ENCODE measurements around the gene FOXO6.

Gene FOXO6

GRCh38 chr1:41358131-41359021, 2.9 kb upstream of the FOXO6 start:
- TF ChIP-seq POLR2AphosphoS5 (IDR thresholded peaks at IDR 0.05; ENCODE audit: low read depth, low read length) = no peak
- TF ChIP-seq PAX5 (IDR thresholded peaks at IDR 0.05; ENCODE audit: insufficient read depth, low read length, severe bottlenecking) = no peak
- no peak for DNase-seq (ENCODE audit: insufficient read length, low spot score)
- no peak for FAIRE-seq

DNA sequence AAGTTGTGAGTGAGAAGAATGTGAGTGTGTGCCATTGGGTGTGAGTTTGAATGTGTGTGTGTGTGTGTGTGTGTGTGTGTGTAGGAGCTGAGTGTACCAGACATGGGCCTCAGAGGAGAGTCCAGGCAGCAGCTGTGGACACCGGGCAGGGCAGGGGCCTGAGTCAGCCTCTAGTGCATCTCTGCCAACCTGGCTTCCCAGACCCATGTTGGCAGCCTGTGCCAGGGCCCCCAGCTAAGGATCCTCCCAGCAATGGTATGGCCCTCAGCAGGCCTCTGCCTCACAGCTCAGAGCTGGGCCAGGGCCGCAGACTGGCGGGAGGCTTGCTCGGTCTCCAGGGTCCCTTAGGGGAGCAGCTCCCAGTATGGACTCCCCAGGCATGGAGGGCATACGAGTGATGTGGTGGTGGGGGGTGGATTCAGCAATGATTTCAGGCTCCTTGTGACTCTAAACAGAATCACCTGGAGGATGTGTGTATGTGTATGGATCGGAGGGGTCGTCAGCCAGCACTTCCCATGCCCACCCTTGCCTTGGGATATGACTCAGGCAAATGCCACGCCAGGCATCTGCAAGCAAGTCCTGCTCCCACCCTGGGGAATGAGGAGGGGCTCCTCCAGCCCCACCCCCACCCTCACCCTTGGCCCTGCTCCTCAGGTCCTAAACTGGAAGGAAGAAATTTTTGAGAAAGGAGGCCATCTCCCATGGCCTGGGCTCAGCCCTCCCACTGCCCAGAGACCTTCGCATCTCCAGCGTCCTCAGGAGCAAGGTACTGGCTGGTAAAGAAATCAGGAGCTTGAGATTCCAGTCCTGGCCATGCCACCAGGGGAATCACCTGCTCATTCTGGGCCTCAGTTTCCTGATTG, 1.8 kb upstream of the FOXO6 start:
- DNase-seq (ENCODE audit: insufficient read length, low spot score) (no peak), FAIRE-seq (no peak)
- TF ChIP-seq SPI1 (IDR thresholded peaks at IDR 0.05; ENCODE audit: low read depth, low read length) (no peak), POLR2AphosphoS5 (IDR thresholded peaks at IDR 0.05; ENCODE audit: low read depth, low read length) (no peak), POU2F2 (IDR thresholded peaks at IDR 0.05; ENCODE audit: low read depth, low read length) (no peak), POLR2A (IDR thresholded peaks at IDR 0.05; ENCODE audit: low read depth, low read length) (no peak), PAX5 (IDR thresholded peaks at IDR 0.05; ENCODE audit: insufficient read depth, low read length, severe bottlenecking) (no peak), TAF1 (IDR thresholded peaks at IDR 0.05; ENCODE audit: low read depth, low read length) (no peak)

GRCh38 chr1:41360074-41360785, 1.0 kb upstream of the FOXO6 start:
- no peak for FAIRE-seq
- DNase-seq (ENCODE audit: insufficient read length, low spot score) = no peak
- TF ChIP-seq POU2F2 (IDR thresholded peaks at IDR 0.05; ENCODE audit: low read depth, low read length) (no peak), PAX5 (IDR thresholded peaks at IDR 0.05; ENCODE audit: insufficient read depth, low read length, severe bottlenecking) (no peak), POLR2A (IDR thresholded peaks at IDR 0.05; ENCODE audit: low read depth, low read length) (no peak), TAF1 (IDR thresholded peaks at IDR 0.05; ENCODE audit: low read depth, low read length) (no peak), SPI1 (IDR thresholded peaks at IDR 0.05; ENCODE audit: low read depth, low read length) (no peak), POLR2AphosphoS5 (IDR thresholded peaks at IDR 0.05; ENCODE audit: low read depth, low read length) (no peak)

- FAIRE-seq (no peak), DNase-seq (ENCODE audit: insufficient read length, low spot score) (no peak)
- no peak for TF ChIP-seq TAF1 (IDR thresholded peaks at IDR 0.05; ENCODE audit: low read depth, low read length)
- TF ChIP-seq POLR2AphosphoS5 (IDR thresholded peaks at IDR 0.05; ENCODE audit: low read depth, low read length) = no peak
- TF ChIP-seq POU2F2 (IDR thresholded peaks at IDR 0.05; ENCODE audit: low read depth, low read length) = no peak
- no peak for TF ChIP-seq POLR2A (IDR thresholded peaks at IDR 0.05; ENCODE audit: low read depth, low read length)
- TF ChIP-seq SPI1 (IDR thresholded peaks at IDR 0.05; ENCODE audit: low read depth, low read length) = no peak
- no peak for TF ChIP-seq PAX5 (IDR thresholded peaks at IDR 0.05; ENCODE audit: insufficient read depth, low read length, severe bottlenecking)
Measured at GRCh38 chr1:41361495-41362356, 492 bp downstream of the FOXO6 start.

GRCh38 chr1:41362357-41362721, 1.1 kb downstream of the FOXO6 start:
- DNase-seq (ENCODE audit: insufficient read length, low spot score) (no peak), FAIRE-seq (no peak)
- no peak for TF ChIP-seq PAX5 (IDR thresholded peaks at IDR 0.05; ENCODE audit: insufficient read depth, low read length, severe bottlenecking)
- no peak for TF ChIP-seq TAF1 (IDR thresholded peaks at IDR 0.05; ENCODE audit: low read depth, low read length)
- no peak for TF ChIP-seq POLR2A (IDR thresholded peaks at IDR 0.05; ENCODE audit: low read depth, low read length)
- no peak for TF ChIP-seq SPI1 (IDR thresholded peaks at IDR 0.05; ENCODE audit: low read depth, low read length)
- no peak for TF ChIP-seq POU2F2 (IDR thresholded peaks at IDR 0.05; ENCODE audit: low read depth, low read length)

DNA sequence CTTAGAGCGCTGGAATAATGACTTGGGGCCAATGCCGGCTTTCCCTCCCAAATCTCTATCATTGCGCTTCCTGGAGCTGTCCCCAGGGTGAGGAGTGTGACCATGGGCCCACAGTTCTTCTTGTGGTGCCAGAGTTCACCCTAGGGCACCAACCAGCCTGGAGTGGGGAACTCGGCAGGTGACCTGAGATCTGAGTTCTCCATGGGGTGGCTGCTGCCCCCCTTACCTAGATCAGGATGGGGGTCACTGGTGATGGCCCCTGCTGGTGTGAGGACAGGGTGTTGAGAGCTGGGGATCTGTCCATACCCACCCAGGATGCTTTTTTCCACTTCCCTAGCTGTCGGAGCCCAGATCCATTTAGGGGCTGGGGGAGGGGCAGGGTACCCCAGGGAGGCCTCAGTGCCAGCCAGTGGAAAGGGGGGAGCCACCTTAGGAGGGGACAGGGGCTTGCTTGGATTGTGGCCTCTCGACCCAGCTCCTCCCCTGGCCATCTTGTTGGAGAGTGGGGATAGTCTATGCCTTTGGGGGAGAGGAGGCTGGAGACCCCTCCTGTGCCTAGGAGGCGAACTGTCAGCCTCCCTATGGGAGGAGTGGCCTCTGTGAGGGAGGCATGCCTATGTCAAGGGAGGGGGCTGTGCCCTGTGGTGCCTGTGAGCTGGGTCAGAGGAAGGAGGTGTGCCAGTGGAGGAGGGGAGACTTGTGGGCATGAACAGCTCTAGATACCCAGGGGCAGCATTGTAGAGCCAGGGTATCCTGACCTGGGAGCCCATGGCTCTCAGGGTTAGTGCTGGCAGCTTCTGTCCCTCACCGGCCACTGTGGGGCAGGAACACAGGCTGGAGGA, 1.7 kb downstream of the FOXO6 start:
- FAIRE-seq (no peak), DNase-seq (ENCODE audit: insufficient read length, low spot score) (no peak)
- TF ChIP-seq SPI1 (IDR thresholded peaks at IDR 0.05; ENCODE audit: low read depth, low read length) (no peak), PAX5 (IDR thresholded peaks at IDR 0.05; ENCODE audit: insufficient read depth, low read length, severe bottlenecking) (no peak), POLR2A (IDR thresholded peaks at IDR 0.05; ENCODE audit: low read depth, low read length) (no peak), POLR2AphosphoS5 (IDR thresholded peaks at IDR 0.05; ENCODE audit: low read depth, low read length) (no peak), TAF1 (IDR thresholded peaks at IDR 0.05; ENCODE audit: low read depth, low read length) (no peak), POU2F2 (IDR thresholded peaks at IDR 0.05; ENCODE audit: low read depth, low read length) (no peak)

GRCh38 chr1:41363591-41364320, 2.5 kb downstream of the FOXO6 start:
- no peak for FAIRE-seq
- DNase-seq (ENCODE audit: insufficient read length, low spot score) = no peak
- TF ChIP-seq SPI1 (IDR thresholded peaks at IDR 0.05; ENCODE audit: low read depth, low read length) = no peak
- no peak for TF ChIP-seq POLR2A (IDR thresholded peaks at IDR 0.05; ENCODE audit: low read depth, low read length)
- TF ChIP-seq POU2F2 (IDR thresholded peaks at IDR 0.05; ENCODE audit: low read depth, low read length) = no peak
- TF ChIP-seq POLR2AphosphoS5 (IDR thresholded peaks at IDR 0.05; ENCODE audit: low read depth, low read length) = no peak
- no peak for TF ChIP-seq PAX5 (IDR thresholded peaks at IDR 0.05; ENCODE audit: insufficient read depth, low read length, severe bottlenecking)
- no peak for TF ChIP-seq TAF1 (IDR thresholded peaks at IDR 0.05; ENCODE audit: low read depth, low read length)

Data from GM12891 (cell line).